ENCODE measurements around the gene TBKBP1.

DNA sequence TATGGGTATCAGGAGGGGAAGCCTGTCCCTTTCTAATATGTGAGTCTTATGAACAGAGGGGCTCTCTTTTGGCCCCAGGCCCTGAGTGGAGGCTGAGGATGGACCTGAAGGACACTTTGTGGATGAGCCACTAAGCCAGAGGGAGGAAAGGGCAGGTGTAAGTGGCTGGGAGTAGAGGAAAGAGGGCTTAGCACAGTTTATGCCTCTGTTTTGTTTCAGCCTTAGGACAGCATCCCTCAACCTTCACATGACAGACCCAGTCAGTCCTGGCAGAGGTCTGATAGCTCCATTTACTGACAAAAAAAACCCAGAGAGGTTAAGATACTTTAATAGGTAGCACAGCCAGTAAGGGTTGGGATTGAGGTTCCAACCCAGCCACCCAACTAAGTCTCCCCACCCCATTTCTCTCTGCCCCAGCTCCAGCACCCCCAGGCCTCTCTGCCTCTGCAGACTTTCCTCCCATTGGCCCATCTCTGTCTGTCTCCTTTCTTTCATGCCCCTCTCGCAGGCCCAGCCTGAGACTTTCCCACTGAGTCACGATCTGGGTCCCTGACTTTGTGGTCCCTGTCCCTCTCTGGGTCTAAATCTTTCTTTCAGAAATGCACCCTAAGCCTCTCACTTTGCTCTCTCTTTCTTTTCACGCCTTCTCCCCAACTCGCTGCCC lies 34.4 kb downstream of the TBKBP1 start:
- TF ChIP-seq, protein P1, sequence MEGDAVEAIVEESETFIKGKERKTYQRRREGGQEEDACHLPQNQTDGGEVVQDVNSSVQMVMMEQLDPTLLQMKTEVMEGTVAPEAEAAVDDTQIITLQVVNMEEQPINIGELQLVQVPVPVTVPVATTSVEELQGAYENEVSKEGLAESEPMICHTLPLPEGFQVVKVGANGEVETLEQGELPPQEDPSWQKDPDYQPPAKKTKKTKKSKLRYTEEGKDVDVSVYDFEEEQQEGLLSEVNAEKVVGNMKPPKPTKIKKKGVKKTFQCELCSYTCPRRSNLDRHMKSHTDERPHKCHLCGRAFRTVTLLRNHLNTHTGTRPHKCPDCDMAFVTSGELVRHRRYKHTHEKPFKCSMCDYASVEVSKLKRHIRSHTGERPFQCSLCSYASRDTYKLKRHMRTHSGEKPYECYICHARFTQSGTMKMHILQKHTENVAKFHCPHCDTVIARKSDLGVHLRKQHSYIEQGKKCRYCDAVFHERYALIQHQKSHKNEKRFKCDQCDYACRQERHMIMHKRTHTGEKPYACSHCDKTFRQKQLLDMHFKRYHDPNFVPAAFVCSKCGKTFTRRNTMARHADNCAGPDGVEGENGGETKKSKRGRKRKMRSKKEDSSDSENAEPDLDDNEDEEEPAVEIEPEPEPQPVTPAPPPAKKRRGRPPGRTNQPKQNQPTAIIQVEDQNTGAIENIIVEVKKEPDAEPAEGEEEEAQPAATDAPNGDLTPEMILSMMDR (IDR thresholded peaks at IDR 0.05): no peak
- no peak for TF ChIP-seq POLR2A (IDR thresholded peaks at IDR 0.05)

All from Peyer's patch (tissue), 4 donors.